GM21515 (cell line): ENCODE results near the gene HDGFL2.
"Not testable (repeated sequence)": the region's sequence is repeated elsewhere in the genome, so short reads cannot be mapped to it uniquely, and the experiment has no call there.

ENCODE experiments used
- ATAC-seq: cut with Tn5 transposase; IDR thresholded peaks from one replicate; pipeline ENCODE4 v1.9.1; 2021; ENCODE audit not compliant: unreplicated experiment

HDGFL2 gene

GRCh38 chr19:4529924-4530522, 57.9 kb downstream of the HDGFL2 start:
- no peak for ATAC-seq

GRCh38 chr19:4531562-4532165, 59.6 kb downstream of the HDGFL2 start:
- no peak for ATAC-seq

- no peak for ATAC-seq
These were observed 61.2 kb downstream of the HDGFL2 start for GRCh38 chr19:4533334-4533733.

GRCh38 chr19:4533835-4534424, 61.8 kb downstream of the HDGFL2 start:
- ATAC-seq: no peak

GRCh38 chr19:4534836-4535658, 63.0 kb downstream of the HDGFL2 start, which contains the start of gene PLIN5:
Gene PLIN5 (minus strand): TSS chr19:4535224. CDS start chr19:4534074, 1,150 bp downstream.
- ATAC-seq: no peak

- no peak for ATAC-seq
These were observed 64.7 kb downstream of the HDGFL2 start for GRCh38 chr19:4536798-4537197.

GRCh38 chr19:4537953-4538600, 66.0 kb downstream of the HDGFL2 start:
- ATAC-seq: no peak

- ATAC-seq: no peak
These were observed 66.5 kb downstream of the HDGFL2 start for GRCh38 chr19:4538601-4538954.

- no peak for ATAC-seq
These were observed 67.1 kb downstream of the HDGFL2 start for GRCh38 chr19:4539169-4539692.

GRCh38 chr19:4539693-4540581, 67.8 kb downstream of the HDGFL2 start, which contains the start of gene LRG1:
Gene LRG1 (minus strand): TSS chr19:4540036. CDS start chr19:4540013, 23 bp downstream.
- no peak for ATAC-seq

GRCh38 chr19:4541114-4541805, 69.2 kb downstream of the HDGFL2 start:
- no peak for ATAC-seq

GRCh38 chr19:4541806-4542145, 69.7 kb downstream of the HDGFL2 start:
- not testable (repeated sequence) for ATAC-seq

GRCh38 chr19:4542896-4543841, 71.1 kb downstream of the HDGFL2 start:
- no peak for ATAC-seq

- no peak for ATAC-seq
These were observed 71.9 kb downstream of the HDGFL2 start for GRCh38 chr19:4543842-4544647.

GRCh38 chr19:4547303-4548237, 75.5 kb downstream of the HDGFL2 start:
- no peak for ATAC-seq

GRCh38 chr19:4548238-4548584, 76.1 kb downstream of the HDGFL2 start:
- ATAC-seq: no peak
